Calu3 (cell line): ENCODE data around the gene LRP2. TPM values are rescaled to one million over a fixed set of nuclear protein-coding genes. Genes with fewer than 3 reads are reported as not detected.

ENCODE experiments used
- BruUV-seq: library from RNA; stranded (reverse); fragments of 400-500 nt; replicated peaks from 2 replicates; lab custom pipeline; 2021; lab: Mats Ljungman, UMichigan
- CTCF ChIA-PET: fragments of 300-600 bp; sonication (Branson Sonifier 250); formaldehyde crosslinking; loops from one replicate; lab custom pipeline; 2022; ENCODE audit warnings: antibody characterized with exemption; lab: Charles Lee
- DNase-seq: peaks from one replicate; pipeline ENCODE4 v3.0.0; 2022
- H3K27ac Mint-ChIP-seq: one replicate; pipeline ENCODE4 v1.8.0; 2022; ENCODE audit warnings: mixed read lengths; ENCODE audit not compliant: unreplicated experiment
- H3K27me3 Mint-ChIP-seq: one replicate; pipeline ENCODE4 v1.8.0; 2022; ENCODE audit warnings: mixed read lengths; ENCODE audit not compliant: unreplicated experiment
- H3K36me3 Mint-ChIP-seq: one replicate; pipeline ENCODE4 v1.8.0; 2022; ENCODE audit warnings: mild to moderate bottlenecking, moderate library complexity, mixed read lengths; ENCODE audit not compliant: insufficient read depth, unreplicated experiment
- H3K4me1 Mint-ChIP-seq: one replicate; pipeline ENCODE4 v1.8.0; 2022; ENCODE audit warnings: mild to moderate bottlenecking, low read depth, mixed read lengths; ENCODE audit not compliant: unreplicated experiment
- H3K4me3 Mint-ChIP-seq: one replicate; pipeline ENCODE4 v1.8.0; 2022; ENCODE audit warnings: mild to moderate bottlenecking, low read depth, moderate library complexity, mixed read lengths; ENCODE audit not compliant: unreplicated experiment
- H3K9me3 Mint-ChIP-seq: one replicate; pipeline ENCODE4 v1.8.0; 2022; ENCODE audit warnings: low read depth, mixed read lengths; ENCODE audit not compliant: unreplicated experiment
- CTCF ChIP-seq: fragments of 200-600 bp; IDR thresholded peaks from one replicate; pipeline ENCODE4 v1.8.0; 2022; ENCODE audit warnings: antibody characterized with exemption; ENCODE audit not compliant: unreplicated experiment
- intact Hi-C: fragments of 100-400 bp; cut with micrococcal nuclease; formaldehyde crosslinking; loops from one replicate; pipeline ENCODE4 v1.10.0; 2022; ENCODE audit not compliant: unreplicated experiment
- total RNA-seq: library from RNA; stranded (reverse); gene quantifications from 2 replicates; pipeline ENCODE4 v1.2.3, GENCODE V29; 2022

Gene LRP2
- total RNA-seq, 1 experiment from 2014 or later, result 0.66 TPM

GRCh38 chr2:169386722-169387121 lies 24.4 kb upstream of the LRP2 start:
- intact Hi-C loops, result no loop called here
- H3K27me3 Mint-ChIP-seq, result peaks cover 60% of the 10 kb centered on the region
- no TSS peak for BruUV-seq
- H3K36me3 Mint-ChIP-seq, result no peaks in the 10 kb centered on the region
- no peak for DNase-seq
- no peak overlapping the region for H3K27ac Mint-ChIP-seq
- CTCF ChIA-PET, result no interaction called here
- no peaks in the 10 kb centered on the region for H3K9me3 Mint-ChIP-seq
- H3K4me1 Mint-ChIP-seq, result no peaks in the 10 kb centered on the region
- no peak for TF ChIP-seq CTCF
- no peak overlapping the region for H3K4me3 Mint-ChIP-seq

GRCh38 chr2:169384816-169385215 lies 22.5 kb upstream of the LRP2 start:
- no TSS peak for BruUV-seq
- Mint-ChIP-seq H3K4me1 (no peaks in the 10 kb centered on the region), H3K4me3 (no peak overlapping the region), H3K27me3 (peaks cover 44% of the 10 kb centered on the region), H3K9me3 (no peaks in the 10 kb centered on the region), H3K27ac (no peak overlapping the region), H3K36me3 (no peaks in the 10 kb centered on the region)
- TF ChIP-seq CTCF, result no peak
- CTCF ChIA-PET, result no interaction called here
- intact Hi-C loops, result no loop called here
- no peak for DNase-seq

- BruUV-seq, result no TSS peak
- CTCF ChIA-PET, result no interaction called here
- no peak for DNase-seq
- TF ChIP-seq CTCF, result no peak
- Mint-ChIP-seq H3K27ac (no peak overlapping the region), H3K36me3 (no peaks in the 10 kb centered on the region), H3K9me3 (no peaks in the 10 kb centered on the region), H3K4me1 (no peaks in the 10 kb centered on the region), H3K4me3 (no peak overlapping the region), H3K27me3 (peaks cover 75% of the 10 kb centered on the region)
- intact Hi-C loops, result no loop called here
Measured at GRCh38 chr2:169372561-169372960, 10.2 kb upstream of the LRP2 start.

- no peak for DNase-seq
- intact Hi-C loops, result no loop called here
- CTCF ChIA-PET, result no interaction called here
- H3K9me3 Mint-ChIP-seq, result no peaks in the 10 kb centered on the region
- no peak for TF ChIP-seq CTCF
- no TSS peak for BruUV-seq
- H3K4me3 Mint-ChIP-seq, result no peak overlapping the region
- peaks cover 23% of the 10 kb centered on the region for H3K36me3 Mint-ChIP-seq
- no peak overlapping the region for H3K27ac Mint-ChIP-seq
- H3K4me1 Mint-ChIP-seq, result peaks cover 33% of the 10 kb centered on the region
- peaks cover 66% of the 10 kb centered on the region for H3K27me3 Mint-ChIP-seq
Measured at GRCh38 chr2:169366066-169366465, 3.7 kb upstream of the LRP2 start.
